M059J (cell line): ENCODE data around the gene RAET1G. TPM values are rescaled to one million over a fixed set of nuclear protein-coding genes. Genes with fewer than 3 reads are reported as not detected.
"Not testable (repeated sequence)": the region's sequence is repeated elsewhere in the genome, so short reads cannot be mapped to it uniquely, and the experiment has no call there.

ENCODE experiments used
- DNase-seq: peaks from one replicate; pipeline ENCODE4 v3.0.0-alpha.2; 2012; ENCODE audit warnings: low read depth
- total RNA-seq: library from RNA; depleted of rRNA; stranded (reverse); fragments of >200 nt; shearing (Covaris generic); gene quantifications from 2 replicates; pipeline ENCODE4 v1.2.3, GENCODE V29; 2014

The RAET1G gene
- total RNA-seq, 1 experiment from 2014 or later = 19.7 TPM

DNA sequence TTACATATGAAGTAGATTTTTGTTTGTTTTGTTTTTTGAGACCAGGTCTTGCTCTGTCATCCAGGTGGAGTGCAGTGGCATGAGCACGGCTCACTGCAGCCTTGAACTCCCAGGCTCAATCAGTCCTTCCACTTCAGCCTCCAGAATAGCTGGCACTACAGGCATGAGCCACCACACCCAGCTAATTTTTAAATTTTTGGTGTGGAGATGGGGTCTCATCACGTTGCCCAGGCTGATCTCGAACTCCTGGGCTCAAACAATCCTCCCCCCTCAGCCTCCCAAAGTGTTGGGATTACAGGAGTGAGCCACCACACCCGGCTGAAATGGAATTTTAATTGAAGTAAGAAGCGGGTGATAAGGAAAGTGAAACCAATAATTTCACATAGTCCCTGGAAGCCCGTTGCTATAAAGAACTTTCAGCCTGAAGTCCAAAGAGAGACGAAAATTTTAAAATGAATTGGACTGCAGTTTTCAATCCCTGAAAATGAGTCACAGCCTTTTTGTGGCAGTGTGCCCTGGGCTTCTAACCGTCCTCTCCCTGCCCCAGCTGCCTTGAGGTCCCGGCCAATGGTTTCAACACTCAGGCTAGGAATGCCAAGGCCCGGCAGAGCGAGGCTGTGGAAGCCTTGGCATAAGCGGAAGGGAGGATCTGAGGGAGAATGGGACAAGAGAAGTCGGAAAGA, 25.8 kb downstream of the RAET1G start:
- DNase-seq = peak; percentile 97

DNA sequence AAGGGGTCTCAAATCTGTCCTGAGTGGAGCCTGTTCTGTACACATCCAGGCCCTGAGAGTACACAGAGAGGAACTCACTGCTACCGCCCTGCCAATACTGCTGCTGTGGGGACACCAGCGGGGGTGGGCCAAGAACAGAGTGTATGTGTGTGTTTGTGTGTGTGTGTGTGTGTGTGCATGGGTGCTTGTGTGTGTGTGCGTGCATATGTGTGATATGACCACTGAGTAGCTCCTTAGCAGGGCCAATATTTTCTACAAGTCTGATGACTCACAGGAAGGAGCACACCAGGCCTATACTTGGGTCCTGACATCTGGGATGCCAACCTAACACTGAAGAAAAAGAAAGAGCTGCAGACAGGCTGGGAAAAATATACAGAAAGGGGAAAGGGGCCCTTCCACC, 26.4 kb downstream of the RAET1G start:
- peak; percentile 76 for DNase-seq

DNA sequence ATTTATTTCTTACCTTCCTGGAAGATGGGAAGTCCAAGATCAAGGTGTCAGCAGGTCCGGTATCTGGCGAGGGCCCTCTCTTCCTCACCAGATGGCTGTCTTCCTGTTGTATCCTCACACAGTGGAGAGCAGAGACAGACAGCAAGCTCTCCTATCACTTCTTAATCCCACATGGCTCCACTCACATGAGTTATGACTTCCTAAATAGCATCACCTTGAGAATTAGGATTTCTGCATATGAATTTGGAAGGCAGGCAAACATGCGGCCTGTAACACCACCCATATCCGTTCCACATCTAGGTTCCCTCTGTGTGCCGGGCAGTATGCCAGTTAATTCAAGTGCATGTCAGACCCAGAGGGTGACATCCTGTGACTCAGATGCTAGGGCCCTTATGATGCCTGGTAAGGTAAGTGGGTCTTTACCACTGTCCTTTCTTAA, 27.1 kb downstream of the RAET1G start:
- peak; percentile 98 for DNase-seq

DNA sequence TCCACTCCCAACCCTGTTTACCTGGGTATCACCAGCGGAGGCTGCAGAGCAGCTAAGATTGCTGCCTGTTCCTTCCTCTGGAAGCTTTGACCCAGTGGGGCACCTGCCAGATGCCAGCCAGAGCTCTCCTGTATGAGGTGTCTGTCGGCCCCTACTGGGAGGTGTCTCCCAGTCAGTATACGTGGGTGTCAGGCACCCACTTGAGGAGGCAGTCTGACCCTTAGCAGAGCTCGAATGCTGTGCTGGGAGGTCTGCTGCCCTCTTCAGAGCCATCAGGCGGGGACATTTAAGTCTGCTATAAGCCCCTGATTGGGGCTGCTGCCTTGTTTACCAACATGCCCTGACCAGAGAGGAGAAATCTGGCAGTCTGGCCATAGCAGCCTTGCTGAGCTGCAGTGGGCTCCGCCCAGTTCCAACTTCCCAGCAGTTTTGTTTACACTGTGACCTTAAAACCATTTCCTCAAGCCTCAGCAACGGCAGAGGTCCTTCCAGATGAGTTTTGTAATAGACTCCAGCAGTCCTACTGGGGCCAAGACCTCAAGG, 27.8 kb downstream of the RAET1G start:
- peak; percentile 90 for DNase-seq

DNA sequence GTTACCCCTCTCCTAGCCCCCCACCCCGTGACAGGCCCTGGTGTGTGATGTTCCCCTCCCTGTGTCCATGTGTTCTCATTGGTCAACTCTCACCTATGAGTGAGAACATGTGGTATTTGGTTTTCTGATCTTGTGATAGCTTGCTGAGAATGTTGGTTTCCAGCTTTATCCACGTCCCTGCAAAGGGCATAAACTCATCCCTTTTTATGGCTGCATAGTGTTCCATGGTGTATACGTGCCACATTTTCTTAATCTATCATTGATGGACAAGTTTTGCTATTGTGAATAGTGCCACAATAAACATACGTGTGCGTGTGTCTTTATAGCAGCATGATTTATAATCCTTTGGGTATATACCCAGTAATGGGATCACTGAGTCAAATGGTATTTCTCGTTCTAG, 31.1 kb downstream of the RAET1G start:
- not testable (repeated sequence) for DNase-seq

DNA sequence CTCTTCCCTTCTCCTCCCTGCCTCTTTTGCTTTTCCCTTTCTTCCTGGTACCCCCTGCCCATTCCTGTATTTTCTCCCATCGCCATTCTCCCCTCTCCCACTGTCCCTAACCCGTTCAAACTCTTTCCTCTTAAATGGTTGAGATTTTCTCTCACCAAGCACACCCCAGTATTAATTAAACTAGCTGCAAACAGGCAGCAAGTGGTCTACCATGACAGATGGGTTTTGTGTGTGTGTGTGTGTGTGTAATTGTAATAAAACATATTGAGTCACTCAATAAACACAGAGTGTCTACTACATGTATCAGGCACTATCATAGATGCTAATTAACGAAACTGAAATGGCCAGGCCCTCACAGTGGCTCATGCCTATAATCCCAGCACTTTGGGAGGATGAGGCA, 31.7 kb downstream of the RAET1G start:
- DNase-seq = no peak

DNA sequence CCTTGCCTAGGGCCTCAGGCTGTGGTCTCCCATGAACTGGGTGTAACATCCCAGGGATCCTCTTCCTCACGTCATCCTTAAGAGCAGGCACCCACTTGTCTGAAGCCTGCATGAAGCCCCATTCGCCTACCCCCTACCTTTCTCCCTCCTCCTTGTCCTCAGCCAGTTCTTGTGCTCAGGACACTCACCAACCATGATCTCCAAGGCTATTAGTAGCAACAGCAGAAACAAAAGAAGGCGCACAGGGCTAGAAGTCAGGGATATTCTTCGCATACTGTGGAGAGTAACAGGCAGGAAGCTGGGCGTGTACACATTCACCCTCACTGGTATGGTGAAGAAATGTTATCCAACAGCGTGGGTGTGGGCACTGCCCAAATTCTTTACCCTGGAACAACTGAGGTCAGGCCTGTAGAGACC, 32.3 kb downstream of the RAET1G start:
- no peak for DNase-seq

DNA sequence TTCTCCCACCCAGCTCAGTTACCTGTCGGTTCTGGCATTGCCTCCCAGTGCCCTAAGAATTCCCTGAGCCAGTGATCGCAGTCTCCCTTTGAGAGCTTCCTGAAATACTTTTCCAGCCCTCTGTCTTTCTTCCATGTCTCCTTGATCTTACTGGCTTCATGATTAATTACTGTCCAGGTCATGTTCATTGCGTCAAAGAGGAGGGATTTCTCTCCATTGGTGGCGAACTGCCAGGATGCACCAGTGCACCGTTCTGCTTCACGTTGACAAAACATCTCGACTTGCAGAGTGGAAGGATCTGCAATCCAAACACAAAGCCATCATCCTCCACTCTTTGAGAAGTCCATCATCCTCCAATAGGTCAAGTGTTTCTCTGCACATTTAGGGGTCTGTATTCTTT, 33.6 kb downstream of the RAET1G start:
- no peak for DNase-seq

DNA sequence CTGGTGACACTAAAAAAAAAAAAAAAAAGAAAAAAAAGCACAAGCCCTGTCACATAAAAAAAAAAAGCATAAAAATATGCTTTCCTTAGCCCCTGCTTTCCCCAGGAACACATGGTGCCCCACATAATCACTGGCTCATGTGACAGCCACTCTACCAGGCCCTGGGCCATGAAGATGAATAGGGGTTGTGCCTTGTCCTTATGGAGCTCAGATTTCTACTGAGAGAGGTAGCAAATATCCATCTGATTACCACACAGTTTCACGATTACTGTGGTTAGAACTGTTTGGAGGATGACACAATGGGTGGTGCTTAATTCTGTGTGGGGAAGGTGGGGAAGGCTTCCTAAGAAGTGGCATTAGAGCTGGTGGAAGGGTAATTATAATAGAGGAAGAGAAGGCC, 34.3 kb downstream of the RAET1G start:
- DNase-seq = peak; percentile 43

DNA sequence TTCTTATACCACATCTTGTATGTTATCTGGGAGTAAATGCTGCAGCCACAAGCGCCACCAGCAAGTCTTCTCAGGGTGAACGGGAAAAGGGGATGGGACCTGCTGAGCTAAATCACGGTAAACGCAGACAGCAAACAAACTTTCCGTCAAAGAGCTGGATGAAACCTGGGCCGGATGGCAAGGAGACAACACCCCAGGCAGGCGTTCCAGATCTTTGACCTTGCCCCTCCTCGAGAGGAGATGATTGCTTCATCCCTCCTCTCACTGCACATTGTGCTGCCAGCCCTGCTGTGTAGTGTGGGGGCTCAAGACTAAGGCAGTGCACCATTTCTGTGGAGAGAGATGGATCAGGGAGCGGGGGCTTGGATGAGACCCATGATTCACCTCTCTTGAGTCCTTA, 34.8 kb downstream of the RAET1G start:
- DNase-seq = no peak

DNA sequence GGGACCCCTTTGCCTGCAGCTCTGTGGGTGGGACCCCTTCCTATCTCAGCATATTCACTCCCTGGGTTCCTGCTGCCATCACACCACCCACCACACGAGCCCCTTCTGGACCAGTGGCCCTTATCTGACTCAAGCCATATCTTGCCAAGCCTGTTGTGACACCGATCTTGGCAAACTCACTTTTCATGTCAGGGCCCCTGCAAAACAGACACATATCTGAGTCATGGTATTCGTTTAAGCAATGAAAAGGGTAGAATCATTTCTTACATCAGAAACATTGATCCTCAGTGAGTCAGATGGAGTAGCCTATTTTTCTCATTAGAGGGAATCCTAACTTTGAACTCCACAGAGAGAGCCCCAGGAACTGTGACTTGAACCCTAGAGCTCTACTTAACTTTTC, 35.6 kb downstream of the RAET1G start:
- peak; percentile 36 for DNase-seq

DNA sequence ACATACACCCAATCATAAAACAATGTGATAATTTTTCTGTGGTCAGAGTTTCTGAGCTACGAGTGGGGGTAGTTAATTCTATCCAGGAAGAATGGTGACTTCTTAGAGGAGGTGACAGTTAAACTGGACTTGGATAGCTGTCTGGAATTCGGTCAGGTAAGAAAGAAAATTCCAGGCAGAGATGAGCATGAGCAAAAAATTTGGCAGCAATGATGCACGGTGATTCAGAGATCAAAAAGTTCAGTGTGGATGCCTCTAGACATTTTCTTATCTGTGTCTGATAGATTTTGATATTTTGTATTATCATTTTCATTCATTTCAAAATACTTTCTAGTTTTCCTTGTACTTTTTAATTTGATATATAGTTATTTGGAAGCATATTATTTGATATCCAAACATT, 37.0 kb downstream of the RAET1G start:
- DNase-seq = no peak

DNA sequence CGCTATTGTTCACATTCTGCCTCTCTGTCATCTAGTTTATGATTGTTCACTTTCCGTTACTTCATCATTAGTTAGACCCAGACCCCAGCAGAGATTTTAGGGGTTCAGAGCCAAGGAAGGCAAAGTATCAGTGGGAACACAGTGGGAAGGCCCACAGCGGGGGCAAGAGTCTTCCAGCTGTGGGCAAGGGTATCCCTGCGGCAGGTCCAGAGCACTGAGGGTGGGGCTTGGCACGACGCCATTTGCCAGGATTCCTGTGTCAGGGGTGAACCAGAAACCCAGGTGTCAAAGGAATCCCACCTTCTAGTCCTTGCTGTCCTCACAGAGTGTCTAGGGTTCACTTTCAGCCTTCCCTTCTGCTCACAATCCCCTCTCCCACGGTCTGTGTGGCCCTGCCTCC, 38.3 kb downstream of the RAET1G start:
- DNase-seq = no peak

DNA sequence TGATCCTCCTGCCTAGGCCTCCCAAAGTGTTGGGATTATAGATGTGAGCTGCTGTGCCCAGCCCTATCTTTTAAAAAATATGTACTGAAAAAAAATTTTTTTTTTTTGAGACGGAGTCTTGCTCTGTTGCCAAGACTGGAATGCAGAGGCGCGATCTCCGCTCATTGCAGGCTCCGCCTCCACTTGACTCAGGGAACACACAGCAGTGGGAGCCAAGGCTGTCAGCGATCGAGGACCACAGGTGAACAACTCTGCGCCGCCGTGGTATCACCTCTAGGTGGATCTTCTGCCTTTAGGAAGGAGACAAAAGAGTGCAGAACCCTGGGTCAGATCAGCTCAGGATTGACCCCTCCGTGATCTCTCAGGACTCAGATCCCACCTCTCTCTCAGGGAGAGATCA, 38.7 kb downstream of the RAET1G start:
- no peak for DNase-seq

DNA sequence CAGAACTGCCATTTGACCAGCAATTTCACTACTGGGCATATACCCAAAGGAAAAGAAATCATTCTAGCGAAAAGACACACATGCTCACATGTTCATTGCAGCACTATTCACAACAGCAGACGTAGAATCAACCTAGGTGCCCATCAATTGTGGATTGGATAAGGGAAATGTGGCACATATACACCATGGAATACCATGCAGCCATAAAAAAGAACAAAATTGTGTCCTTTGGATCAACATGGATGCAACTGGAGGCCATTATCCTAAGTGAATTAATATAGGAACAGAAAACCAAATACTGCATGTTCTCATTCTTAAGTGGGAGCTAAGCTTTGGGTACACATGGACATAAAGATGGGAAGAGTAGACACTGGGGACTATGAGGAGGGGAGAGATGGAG, 41.1 kb downstream of the RAET1G start:
- no peak for DNase-seq

DNA sequence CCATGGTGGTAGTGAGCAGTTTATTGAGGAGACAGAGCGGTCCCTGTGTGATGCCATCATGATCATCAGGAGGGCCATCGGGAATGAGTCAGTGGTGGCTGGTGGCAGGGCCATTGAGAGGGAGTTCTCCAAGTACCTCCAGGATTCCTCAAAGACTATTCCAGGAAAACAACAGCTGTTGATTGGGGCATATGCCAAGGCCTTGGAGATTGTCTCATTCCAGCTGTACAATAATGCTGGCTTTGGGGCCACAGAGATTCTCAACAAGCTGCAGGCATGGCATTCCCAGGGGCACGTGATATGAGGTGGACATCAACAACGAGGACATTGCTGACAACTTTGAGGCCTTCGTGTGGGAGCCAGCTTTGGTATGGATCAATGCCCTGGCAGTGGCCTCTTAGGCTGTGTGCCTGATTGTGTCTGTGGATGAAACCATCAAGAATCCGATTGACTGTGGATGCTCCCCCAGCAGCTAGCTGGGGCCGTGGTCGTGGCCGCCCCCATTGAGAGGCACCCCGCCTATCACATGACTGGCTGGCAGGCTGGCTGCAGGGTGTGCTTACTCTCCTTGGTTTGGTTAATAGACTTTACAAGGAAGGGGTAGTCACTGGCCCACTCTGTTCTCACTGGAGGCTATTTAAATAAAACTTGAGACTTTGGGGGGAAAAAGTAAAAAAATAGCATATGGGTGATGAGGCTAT, 41.7 kb downstream of the RAET1G start:
- DNase-seq = no peak

DNA sequence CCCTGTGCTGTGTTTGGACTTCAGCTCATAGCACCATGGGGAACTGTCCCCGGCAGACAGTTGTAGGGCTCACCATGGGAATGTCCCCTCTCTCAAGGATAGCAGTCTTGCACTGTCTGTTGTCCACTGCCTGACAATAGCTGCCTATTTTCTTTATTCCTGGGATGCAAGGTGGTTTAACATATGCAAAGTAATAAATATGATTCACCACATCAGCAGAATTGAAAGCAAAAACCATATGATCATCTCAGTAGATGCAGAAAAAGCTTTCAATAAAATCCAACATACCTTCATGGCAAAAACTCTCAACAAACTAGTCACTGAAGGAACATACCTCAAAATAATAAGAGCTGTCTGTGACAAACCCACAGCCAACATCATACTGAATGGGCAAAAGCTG, 45.3 kb downstream of the RAET1G start:
- no peak for DNase-seq

DNA sequence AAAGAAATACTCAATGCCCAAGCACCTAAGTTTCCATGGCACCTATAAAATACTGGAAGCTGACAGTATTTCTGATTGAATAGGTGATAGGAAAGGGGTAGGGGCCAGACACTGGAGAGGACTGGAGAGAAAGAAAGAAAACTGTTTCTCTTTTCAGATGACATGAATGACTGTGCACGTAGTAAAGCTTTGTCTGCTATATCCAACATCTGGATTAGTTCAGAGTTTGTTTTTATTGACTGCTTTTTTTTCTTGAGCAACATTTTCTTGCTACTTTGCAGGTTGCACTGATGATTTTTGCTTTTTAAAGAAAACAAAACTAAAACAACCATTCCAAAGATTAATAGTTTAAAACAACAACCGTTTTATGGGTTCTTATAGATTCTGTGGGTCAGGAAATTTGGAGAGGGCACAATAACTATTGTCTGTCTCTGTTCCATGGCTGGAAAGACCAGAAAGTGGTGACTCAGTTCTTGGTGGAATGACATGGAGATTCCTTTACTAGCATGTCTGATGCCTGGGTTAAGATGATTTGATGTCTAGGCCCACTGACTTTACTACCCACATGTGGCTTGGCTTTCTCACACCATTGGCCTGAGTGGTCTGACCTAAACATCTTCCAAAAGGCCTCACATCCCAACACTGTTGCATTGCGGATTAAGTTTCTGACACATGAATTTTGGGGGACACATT, 46.5 kb downstream of the RAET1G start:
- no peak for DNase-seq

DNA sequence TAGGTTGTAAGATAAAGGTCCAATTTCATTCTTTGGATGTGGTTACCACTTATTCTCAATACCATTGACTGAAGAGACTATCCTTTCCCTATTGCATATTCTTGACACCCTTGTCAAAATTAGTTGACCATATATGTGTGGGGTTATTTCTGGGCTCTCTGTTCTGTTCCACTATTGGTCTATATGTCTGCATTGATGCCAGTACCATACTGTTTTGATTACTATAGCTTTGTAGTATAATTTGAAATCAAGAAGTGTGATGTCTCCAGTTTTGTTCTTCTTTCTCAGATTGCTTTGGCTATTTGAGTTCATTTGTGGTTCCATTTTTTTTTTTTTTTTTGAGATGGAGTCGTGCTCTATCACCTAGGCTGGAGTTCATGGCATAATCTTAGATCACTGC, 50.7 kb downstream of the RAET1G start:
- DNase-seq = no peak

DNA sequence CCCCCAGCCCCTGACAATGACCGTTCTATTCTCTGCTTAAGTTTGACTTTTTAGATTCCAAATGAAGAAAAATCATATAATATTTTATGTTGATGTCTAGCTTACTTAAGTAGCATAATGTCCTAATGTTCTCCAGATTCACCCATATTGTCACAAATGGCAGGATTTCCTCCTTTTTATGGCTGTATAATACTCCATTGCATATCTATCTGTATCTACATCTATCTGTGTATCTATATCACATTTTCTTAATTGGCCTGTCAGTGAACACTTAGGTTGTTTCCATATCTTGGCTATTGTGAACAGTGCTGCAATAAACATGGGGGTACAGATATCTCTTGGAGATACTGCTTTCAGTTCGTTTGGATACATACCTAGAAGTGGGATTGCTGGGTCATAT, 51.7 kb downstream of the RAET1G start:
- no peak for DNase-seq

DNA sequence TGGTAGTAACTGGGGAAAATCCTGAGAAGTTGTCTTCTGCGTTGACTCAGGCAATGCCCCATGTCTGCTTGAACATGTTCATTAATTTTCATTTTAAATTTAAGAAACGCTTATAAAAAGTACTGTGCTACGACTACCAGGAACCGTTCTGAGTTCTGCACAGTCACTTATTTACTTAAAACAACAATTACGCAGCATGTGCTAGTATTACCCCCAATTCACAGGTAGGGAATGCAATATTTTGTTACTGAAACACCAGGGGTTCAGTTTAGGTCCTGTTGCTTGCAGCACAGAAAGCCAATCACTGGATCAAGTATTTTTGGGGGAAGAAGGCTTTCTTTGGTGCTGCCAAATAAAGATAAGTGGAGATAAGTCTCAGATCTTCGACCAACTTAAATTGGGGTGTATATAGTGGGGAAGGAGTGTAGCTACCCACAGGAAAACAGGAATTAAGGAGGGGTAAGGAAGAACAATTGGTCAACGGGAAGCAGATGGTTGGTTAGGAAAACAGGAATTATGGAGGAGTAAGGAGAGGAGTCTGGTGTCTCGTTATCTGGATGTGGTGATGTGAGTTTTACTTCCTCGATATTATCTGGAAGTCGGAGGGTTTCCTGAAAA, 53.5 kb downstream of the RAET1G start:
- no peak for DNase-seq
